HG02678 (cell line): Measurements from ENCODE around the gene SFXN5.
A peak's percentile ranks its signal among the peaks of the same experiment; 100 is the strongest.
"Not testable (repeated sequence)": the region's sequence is repeated elsewhere in the genome, so short reads cannot be mapped to it uniquely, and the experiment has no call there.

ENCODE experiments used
- ATAC-seq: cut with Tn5 transposase; IDR thresholded peaks from one replicate; pipeline ENCODE4 v1.9.1; 2021; ENCODE audit warnings: mild to moderate bottlenecking, moderate library complexity; ENCODE audit not compliant: unreplicated experiment

SFXN5 gene

GRCh38 chr2:73078457-73079411, 7.2 kb upstream of the SFXN5 start:
- no peak for ATAC-seq

GRCh38 chr2:73077424-73077795, 5.9 kb upstream of the SFXN5 start:
- ATAC-seq, result no peak

DNA sequence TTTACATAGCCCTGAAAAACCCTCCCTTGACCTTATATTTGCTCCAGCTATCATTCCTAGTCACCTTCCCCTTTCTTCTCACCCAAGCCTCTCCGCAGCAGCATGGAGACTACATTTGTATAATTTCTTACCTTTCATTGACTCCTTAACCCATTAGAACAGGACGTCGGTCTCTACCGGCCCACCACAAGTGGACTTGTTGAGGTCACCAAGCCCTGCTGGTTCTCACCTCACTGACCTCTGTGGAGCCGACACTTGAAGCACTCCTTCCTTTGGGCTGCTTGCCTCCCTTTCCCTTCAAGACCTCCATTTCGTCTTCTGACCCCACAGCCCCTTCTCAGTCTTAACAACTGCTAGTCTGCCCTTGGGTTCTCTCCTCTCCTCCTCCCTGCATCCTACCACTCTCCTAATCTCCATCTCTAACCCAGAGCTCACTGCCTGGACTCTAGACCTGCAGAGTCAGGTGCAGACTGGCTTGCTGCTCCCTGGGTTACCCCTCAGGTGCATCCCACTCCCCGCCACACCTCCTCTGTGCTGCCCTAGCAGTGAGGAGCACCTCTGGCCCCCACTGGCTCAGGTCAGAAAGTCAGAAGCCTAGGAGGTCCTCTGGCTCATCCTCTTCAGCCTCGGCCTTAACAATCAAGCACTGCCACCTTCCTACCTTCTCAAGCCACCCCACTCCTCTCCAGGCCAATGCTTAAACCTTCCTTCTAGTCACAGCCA, 5.3 kb upstream of the SFXN5 start:
- ATAC-seq, result no peak

DNA sequence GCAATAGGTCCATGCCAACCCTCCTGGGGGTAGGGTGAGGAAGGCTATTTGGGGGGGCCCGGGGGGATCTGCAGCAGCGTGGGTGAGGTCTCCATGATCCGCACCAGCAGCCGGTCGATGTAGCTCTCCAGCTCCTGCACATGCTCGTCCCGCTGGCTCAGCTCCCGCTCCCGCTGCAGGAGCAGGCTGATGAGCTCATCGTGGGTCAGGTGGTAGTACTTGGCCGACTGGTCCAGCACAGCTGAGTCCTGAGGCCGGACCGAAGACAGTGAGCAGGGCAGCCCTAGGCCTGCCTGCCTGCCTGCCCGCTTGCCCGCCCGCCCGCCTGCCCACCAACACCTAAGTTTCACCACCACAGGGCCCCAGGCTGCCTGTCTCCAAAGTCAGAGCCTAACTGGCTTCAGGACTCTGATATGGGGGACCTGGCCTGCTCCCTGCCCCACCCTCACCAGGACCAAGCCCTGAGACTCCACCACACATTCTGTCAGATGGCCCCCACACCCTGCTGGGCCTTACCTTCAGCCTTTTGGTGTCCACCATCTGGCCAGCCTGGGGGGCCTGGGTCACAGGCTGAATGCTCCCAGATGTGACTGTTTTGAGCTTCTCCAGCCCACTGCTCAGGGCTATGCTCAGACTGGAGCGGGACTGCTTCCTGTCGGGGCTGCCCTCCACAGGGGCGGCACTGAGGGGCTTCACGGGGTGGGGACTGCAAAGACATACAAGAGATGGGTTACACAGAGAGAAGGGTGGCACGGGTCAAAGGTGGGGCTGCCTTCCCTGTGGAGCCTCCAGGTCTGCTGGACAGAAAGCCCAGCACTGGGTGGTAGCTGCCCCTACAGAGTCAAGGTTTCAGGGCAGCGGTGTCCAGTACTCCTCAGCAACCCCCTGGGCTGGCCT, 4.2 kb upstream of the SFXN5 start:
- ATAC-seq, result no peak

DNA sequence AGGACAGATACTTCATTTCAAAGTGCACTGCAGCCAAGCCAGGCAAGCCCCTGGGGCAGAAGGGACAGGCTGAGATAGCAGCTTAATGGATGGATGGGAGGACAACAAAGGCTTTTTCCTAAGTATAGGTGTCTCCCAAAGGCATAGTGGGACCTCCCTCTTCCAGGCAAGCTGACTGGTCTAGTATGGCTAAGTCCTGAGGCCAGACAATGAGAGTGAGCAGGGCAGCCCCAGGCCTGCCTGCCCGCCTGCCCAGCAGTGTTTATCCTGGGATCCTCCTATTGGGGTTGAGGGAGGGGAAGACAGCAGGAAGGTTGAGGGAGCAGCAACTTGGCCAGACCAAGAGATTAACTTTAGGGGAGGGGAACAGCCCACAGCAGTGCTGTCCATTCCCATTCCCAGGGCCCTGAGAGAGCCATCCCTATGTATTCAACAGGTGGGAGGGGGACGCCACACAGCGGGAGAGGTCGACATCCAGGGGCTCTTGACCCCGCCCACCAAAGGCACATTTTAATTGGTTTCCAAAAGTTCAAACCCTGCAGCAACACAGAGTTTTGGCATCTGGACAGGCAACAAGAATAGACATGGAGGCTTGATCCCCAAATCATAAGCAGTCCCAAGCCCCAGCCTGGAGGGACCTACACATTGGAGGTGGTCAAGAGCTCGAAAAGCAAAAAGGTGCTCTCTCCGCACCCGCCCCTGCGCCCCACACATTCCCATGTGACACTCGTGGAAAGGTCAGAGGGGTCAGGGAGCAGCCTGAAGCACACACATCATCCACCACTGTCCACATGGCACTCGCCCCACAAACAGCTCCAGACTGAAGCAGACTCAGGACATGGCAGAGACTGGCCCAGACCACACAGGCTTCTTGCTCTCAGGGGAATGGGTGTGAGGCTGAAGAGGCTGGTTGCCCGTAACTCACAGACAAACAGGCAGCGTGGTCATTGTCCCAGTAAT, 2.9 kb upstream of the SFXN5 start:
- no peak for ATAC-seq

GRCh38 chr2:73072416-73072815, 904 bp upstream of the SFXN5 start:
- no peak for ATAC-seq

GRCh38 chr2:73072129-73072395, 550 bp upstream of the SFXN5 start:
- peak; percentile 6 for ATAC-seq

GRCh38 chr2:73070643-73071359, 711 bp downstream of the SFXN5 start:
- peak; percentile 15 for ATAC-seq

DNA sequence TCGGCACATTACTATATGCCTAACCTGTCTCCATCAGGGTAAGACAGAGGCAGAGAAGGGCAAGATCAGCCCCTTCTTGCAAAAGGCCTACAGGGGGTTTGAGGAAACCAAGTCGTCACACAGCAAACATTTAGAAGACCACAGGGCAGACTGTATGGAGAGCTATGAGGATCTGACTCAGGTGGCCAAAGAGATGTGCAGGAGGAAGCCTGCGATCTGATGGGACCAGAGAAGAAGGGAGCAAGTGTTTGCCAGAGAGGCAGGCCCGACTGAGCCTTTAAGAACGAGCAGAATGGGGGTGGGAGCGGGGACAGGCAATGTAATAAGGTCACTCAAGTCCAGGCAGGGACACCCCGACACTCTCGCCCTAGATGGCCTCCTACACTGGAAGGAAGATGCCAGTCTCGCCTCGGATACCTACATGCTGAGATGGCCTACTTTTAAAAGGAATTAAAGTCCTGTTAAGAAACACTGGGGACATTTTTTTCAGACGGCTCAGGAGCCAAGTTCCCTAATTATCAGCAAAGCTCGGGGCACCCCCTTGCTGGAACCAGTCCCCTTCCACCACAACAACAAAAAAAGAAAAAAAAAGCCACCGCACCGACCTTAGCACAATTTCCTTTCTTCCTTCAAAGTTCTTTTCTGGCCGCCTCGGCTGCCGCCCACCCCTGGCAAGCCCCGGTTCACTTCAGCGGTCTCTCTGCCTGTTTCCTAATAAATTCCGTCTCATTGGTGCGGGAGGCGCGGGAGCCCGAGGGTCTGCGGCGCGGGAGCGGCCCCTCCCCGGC, 1.5 kb downstream of the SFXN5 start:
- no peak for ATAC-seq

GRCh38 chr2:73069041-73069854, 2.3 kb downstream of the SFXN5 start:
- no peak for ATAC-seq

- no peak for ATAC-seq
These were observed 3.4 kb downstream of the SFXN5 start for GRCh38 chr2:73068147-73068546.

GRCh38 chr2:73067043-73067442, 4.5 kb downstream of the SFXN5 start:
- no peak for ATAC-seq

GRCh38 chr2:73065070-73065469, 6.4 kb downstream of the SFXN5 start:
- not testable (repeated sequence) for ATAC-seq

- no peak for ATAC-seq
These were observed 7.3 kb downstream of the SFXN5 start for GRCh38 chr2:73063909-73064875.

DNA sequence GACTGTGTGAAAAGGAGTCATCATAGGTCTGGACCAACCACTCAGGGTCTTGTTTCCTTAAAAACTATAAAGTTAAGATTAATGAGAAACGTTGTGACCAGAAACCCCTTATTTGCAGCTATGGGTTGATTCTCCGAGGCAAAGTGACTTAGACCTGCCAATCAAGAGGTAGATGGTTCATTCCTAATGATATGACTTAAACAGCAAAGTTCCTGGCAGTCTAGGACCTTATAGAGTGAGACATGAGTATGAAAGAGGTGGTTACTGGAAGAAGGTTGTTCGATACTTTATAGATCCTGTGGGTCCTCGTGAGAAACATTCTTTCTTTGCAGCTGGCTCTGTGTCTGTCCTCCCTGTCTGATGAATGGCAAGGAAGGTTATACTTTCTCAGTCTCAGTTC, 8.0 kb downstream of the SFXN5 start:
- ATAC-seq, result no peak

DNA sequence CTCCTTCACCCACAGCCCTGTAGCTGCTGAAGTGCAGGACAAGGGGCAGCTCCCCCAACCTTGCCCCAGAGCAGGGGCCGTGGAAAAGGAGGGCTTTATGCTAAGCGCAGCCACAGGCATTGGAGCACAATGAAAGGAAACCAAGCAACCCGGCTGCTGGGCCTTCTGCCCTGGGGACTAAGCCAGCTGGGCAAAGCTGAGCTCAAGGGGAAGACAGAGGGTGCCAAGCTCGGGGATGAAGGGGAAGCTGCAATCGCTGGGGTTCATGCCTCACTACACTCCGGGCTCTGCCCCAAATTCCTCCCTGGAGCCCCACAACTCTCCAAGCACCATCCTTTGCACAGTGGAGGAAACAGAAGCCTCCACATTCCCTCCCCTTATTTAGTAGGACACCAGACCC, 12.4 kb downstream of the SFXN5 start:
- ATAC-seq, result no peak

DNA sequence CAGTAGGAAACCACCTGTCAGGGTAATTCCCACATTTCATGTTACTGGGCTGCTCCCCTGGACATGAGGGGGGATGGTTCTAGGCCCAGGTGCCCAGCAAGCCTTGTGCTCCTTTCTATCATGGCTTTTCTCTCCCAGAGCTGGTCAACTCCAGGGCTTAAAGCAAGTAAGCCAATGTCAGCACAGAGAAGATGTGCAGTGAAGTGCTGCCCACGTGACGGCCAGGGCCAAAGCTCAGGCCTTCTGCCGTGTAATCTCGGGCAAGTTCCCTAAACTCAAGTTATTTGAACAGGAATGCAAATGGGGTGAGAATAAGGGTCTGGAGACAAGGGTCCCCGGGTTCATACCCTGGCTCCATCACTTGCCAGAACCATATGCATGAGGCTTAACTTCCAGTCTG, 16.5 kb downstream of the SFXN5 start:
- no peak for ATAC-seq
